GM12801 (cell line): ENCODE results near the gene PMVK.

Source experiments
- TF ChIP-seq, protein P1 (sequence below): IDR thresholded peaks from one replicate; pipeline ENCODE4 v1.5.1; 2011; ENCODE audit warnings: control low read depth; ENCODE audit not compliant: insufficient read length; ENCODE audit errors: extremely low read depth

PMVK gene

DNA sequence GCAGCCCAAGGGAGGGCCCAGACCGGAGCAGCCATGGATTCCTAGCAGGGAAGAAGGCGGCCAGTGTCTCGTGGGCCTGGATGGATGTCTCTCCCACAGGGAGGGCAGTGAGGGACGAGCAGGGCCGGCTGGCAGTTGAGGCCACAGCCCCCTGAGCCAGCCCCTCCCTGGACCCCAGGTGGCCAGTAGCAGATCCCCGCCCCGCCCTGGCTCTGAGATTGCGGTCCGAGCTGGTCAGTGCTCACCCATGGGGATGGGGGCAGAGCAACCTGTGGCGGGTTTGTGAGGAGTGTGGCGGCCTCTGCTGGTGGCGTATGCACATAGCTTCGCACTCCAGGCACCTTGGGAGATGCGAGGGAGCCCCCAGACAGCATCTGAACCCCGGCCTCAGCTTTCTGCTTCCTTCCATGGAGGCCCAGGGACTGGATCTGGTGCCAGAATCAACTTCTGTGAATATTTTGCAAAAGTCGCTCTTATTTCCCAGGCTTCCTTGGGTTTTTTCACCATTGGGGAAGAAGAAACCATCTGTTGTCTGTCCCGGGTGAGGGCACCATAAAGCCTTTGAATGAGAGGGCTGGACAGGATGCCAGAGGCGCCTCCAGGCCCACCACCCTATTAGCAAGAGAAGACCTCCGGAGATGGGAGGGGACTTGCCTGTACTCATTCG, 58.0 kb downstream of the PMVK start:
- TF ChIP-seq, protein P1, sequence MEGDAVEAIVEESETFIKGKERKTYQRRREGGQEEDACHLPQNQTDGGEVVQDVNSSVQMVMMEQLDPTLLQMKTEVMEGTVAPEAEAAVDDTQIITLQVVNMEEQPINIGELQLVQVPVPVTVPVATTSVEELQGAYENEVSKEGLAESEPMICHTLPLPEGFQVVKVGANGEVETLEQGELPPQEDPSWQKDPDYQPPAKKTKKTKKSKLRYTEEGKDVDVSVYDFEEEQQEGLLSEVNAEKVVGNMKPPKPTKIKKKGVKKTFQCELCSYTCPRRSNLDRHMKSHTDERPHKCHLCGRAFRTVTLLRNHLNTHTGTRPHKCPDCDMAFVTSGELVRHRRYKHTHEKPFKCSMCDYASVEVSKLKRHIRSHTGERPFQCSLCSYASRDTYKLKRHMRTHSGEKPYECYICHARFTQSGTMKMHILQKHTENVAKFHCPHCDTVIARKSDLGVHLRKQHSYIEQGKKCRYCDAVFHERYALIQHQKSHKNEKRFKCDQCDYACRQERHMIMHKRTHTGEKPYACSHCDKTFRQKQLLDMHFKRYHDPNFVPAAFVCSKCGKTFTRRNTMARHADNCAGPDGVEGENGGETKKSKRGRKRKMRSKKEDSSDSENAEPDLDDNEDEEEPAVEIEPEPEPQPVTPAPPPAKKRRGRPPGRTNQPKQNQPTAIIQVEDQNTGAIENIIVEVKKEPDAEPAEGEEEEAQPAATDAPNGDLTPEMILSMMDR, result no peak

DNA sequence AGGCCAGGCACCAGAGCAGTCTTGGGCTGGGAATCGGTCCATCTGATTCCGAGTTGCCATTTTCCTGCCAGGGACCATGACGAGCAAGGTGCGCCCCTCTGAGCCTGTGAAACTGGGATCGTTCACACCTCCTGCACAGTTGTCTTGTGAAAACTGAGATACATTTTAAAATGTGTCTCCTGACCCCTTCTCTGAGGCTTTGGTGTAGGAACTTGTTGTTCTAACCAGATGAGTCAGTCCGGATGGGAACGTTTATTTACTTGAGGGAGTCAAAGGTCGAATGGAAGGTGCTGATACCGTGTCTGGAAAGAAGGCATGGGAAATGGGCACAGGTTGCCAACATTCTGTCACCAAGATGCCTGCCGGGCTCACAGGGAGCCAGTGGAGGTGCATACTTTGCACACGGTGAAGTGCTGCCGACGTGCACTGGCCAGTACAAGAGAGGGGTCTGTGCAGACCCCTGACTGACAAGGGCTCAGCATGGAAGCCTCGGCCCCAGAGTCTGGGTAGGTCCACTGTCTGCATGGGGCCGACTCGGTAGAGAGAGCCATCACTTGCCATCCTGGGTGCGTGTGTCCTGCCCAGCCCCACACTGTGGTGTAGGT, 59.0 kb downstream of the PMVK start:
- TF ChIP-seq, protein P1, result no peak

DNA sequence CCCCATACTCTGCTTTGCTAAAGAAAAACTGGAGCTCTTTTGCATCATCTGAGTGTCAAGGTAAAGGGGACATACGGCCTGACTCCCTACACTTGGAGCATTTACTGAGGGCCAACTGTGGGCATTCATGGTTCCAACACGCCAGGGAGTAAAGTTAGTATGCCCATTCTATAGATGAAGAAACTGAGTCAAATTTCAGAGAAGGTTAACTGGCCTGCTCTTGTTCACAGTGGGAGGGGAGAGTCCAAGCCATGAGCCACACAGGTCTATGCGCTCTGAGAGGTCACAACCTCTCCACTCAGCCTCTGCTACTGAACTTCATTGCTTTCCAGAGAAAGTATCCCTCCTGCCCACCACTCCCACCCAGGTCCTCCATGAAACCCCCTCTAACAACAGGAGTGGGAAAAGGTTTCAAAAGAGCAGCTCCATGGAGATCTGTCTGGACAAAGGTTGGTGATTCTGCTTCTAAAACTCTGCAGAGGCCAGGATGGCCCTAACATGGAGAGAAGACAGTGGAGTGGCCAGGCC, 59.6 kb downstream of the PMVK start:
- TF ChIP-seq, protein P1, result no peak
